ENCODE data around the gene MORN3. TPM values are rescaled to one million over a fixed set of nuclear protein-coding genes. Genes with fewer than 3 reads are reported as not detected.

MORN3 gene
- total and polyA plus RNA-seq, 9 of the 15 experiments (the other 6 are each of a cell fraction or from before 2014, with no cell fraction given), result 0.09 to 0.27 (median 0.20) TPM

DNA sequence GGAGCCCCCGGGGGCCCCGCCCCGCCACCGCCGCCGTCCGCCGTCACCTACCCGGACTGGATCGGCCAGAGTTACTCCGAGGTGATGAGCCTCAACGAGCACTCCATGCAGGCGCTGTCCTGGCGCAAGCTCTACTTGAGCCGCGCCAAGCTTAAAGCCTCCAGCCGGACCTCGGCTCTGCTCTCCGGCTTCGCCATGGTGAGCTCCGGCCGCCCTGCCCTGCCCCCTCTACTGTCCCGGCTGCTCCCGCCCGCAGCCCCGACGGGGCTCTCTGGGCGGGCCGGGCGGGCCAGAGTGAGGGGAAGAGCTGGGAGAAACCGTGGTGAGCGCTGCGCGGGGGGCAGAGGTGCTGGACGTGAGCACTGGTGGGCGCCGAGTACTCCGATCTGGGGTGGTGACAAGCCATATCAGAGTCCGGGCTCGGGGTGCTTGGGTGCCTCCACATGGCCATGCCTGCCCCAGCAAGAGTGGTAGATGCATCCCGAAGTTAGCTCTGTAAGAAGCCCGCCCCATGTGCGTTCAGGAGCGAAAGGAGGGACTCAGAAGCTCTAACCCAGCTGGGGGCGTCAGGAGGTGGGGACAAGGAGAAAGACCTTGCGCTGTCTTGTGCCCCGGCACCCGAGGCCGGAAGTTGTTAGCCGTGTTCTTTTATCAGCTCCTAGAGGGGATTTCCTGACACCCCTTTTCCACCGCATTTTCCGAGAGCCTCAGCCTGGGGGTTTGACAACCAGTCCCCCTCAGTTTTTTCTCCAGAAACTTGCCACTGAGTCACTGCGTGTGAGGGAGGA is 42.4 kb downstream of the MORN3 start (continued):
- TF ChIP-seq, protein P1, sequence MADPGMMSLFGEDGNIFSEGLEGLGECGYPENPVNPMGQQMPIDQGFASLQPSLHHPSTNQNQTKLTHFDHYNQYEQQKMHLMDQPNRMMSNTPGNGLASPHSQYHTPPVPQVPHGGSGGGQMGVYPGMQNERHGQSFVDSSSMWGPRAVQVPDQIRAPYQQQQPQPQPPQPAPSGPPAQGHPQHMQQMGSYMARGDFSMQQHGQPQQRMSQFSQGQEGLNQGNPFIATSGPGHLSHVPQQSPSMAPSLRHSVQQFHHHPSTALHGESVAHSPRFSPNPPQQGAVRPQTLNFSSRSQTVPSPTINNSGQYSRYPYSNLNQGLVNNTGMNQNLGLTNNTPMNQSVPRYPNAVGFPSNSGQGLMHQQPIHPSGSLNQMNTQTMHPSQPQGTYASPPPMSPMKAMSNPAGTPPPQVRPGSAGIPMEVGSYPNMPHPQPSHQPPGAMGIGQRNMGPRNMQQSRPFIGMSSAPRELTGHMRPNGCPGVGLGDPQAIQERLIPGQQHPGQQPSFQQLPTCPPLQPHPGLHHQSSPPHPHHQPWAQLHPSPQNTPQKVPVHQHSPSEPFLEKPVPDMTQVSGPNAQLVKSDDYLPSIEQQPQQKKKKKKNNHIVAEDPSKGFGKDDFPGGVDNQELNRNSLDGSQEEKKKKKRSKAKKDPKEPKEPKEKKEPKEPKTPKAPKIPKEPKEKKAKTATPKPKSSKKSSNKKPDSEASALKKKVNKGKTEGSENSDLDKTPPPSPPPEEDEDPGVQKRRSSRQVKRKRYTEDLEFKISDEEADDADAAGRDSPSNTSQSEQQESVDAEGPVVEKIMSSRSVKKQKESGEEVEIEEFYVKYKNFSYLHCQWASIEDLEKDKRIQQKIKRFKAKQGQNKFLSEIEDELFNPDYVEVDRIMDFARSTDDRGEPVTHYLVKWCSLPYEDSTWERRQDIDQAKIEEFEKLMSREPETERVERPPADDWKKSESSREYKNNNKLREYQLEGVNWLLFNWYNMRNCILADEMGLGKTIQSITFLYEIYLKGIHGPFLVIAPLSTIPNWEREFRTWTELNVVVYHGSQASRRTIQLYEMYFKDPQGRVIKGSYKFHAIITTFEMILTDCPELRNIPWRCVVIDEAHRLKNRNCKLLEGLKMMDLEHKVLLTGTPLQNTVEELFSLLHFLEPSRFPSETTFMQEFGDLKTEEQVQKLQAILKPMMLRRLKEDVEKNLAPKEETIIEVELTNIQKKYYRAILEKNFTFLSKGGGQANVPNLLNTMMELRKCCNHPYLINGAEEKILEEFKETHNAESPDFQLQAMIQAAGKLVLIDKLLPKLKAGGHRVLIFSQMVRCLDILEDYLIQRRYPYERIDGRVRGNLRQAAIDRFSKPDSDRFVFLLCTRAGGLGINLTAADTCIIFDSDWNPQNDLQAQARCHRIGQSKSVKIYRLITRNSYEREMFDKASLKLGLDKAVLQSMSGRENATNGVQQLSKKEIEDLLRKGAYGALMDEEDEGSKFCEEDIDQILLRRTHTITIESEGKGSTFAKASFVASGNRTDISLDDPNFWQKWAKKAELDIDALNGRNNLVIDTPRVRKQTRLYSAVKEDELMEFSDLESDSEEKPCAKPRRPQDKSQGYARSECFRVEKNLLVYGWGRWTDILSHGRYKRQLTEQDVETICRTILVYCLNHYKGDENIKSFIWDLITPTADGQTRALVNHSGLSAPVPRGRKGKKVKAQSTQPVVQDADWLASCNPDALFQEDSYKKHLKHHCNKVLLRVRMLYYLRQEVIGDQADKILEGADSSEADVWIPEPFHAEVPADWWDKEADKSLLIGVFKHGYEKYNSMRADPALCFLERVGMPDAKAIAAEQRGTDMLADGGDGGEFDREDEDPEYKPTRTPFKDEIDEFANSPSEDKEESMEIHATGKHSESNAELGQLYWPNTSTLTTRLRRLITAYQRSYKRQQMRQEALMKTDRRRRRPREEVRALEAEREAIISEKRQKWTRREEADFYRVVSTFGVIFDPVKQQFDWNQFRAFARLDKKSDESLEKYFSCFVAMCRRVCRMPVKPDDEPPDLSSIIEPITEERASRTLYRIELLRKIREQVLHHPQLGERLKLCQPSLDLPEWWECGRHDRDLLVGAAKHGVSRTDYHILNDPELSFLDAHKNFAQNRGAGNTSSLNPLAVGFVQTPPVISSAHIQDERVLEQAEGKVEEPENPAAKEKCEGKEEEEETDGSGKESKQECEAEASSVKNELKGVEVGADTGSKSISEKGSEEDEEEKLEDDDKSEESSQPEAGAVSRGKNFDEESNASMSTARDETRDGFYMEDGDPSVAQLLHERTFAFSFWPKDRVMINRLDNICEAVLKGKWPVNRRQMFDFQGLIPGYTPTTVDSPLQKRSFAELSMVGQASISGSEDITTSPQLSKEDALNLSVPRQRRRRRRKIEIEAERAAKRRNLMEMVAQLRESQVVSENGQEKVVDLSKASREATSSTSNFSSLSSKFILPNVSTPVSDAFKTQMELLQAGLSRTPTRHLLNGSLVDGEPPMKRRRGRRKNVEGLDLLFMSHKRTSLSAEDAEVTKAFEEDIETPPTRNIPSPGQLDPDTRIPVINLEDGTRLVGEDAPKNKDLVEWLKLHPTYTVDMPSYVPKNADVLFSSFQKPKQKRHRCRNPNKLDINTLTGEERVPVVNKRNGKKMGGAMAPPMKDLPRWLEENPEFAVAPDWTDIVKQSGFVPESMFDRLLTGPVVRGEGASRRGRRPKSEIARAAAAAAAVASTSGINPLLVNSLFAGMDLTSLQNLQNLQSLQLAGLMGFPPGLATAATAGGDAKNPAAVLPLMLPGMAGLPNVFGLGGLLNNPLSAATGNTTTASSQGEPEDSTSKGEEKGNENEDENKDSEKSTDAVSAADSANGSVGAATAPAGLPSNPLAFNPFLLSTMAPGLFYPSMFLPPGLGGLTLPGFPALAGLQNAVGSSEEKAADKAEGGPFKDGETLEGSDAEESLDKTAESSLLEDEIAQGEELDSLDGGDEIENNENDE (IDR thresholded peaks at IDR 0.05; ENCODE audit: low read depth, low read length), result no peak
- TF ChIP-seq, protein P2, sequence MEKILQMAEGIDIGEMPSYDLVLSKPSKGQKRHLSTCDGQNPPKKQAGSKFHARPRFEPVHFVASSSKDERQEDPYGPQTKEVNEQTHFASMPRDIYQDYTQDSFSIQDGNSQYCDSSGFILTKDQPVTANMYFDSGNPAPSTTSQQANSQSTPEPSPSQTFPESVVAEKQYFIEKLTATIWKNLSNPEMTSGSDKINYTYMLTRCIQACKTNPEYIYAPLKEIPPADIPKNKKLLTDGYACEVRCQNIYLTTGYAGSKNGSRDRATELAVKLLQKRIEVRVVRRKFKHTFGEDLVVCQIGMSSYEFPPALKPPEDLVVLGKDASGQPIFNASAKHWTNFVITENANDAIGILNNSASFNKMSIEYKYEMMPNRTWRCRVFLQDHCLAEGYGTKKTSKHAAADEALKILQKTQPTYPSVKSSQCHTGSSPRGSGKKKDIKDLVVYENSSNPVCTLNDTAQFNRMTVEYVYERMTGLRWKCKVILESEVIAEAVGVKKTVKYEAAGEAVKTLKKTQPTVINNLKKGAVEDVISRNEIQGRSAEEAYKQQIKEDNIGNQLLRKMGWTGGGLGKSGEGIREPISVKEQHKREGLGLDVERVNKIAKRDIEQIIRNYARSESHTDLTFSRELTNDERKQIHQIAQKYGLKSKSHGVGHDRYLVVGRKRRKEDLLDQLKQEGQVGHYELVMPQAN (IDR thresholded peaks at IDR 0.05; ENCODE audit: borderline replicate concordance), result peak; percentile 54
- TF ChIP-seq, protein P3, sequence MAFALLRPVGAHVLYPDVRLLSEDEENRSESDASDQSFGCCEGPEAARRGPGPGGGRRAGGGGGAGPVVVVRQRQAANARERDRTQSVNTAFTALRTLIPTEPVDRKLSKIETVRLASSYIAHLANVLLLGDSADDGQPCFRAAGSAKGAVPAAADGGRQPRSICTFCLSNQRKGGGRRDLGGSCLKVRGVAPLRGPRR (CRISPR knock-in tag; IDR thresholded peaks at IDR 0.05), result no peak
- TF ChIP-seq RBBP5 (IDR thresholded peaks at IDR 0.05; ENCODE audit: borderline replicate concordance, insufficient read depth, low read length, poor library complexity, severe bottlenecking) (peak; percentile 74), HSF4 (CRISPR knock-in tag; IDR thresholded peaks at IDR 0.05; ENCODE audit: borderline replicate concordance) (no peak), MXI1 (IDR thresholded peaks at IDR 0.05; ENCODE audit: low read depth, low read length) (peak; percentile 49; the same call in 1 of the 2 replicates), ETV1 (tag; conservative IDR thresholded peaks at IDR 0.05; ENCODE audit: low read depth) (peak; percentile 69)
- TF ChIP-seq, protein P4, sequence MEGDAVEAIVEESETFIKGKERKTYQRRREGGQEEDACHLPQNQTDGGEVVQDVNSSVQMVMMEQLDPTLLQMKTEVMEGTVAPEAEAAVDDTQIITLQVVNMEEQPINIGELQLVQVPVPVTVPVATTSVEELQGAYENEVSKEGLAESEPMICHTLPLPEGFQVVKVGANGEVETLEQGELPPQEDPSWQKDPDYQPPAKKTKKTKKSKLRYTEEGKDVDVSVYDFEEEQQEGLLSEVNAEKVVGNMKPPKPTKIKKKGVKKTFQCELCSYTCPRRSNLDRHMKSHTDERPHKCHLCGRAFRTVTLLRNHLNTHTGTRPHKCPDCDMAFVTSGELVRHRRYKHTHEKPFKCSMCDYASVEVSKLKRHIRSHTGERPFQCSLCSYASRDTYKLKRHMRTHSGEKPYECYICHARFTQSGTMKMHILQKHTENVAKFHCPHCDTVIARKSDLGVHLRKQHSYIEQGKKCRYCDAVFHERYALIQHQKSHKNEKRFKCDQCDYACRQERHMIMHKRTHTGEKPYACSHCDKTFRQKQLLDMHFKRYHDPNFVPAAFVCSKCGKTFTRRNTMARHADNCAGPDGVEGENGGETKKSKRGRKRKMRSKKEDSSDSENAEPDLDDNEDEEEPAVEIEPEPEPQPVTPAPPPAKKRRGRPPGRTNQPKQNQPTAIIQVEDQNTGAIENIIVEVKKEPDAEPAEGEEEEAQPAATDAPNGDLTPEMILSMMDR (IDR thresholded peaks at IDR 0.05 in 2 of 3, conservative IDR thresholded peaks at IDR 0.05 in 1 of 3; ENCODE audit: insufficient read depth in 2 of 3, low read depth in 1 of 3, low read length in 3 of 3), result peak; percentile 16 to 28 (median 18); a peak in 2 of 6 replicates
